Karpas-422 (cell line): ENCODE data around the gene TMPRSS2. TPM values are rescaled to one million over a fixed set of nuclear protein-coding genes. Genes with fewer than 3 reads are reported as not detected.

Experiments
- DNase-seq: peaks from one replicate; pipeline ENCODE4 v3.0.0-alpha.2; 2015
- H2AFZ ChIP-seq: fragments of 200-600 bp; sonication (generic); 2 replicates; pipeline ENCODE4 v1.6.1; 2014; ENCODE audit warnings: antibody characterized with exemption, low read length, mixed read lengths
- H3K27ac ChIP-seq: fragments of 200-600 bp; sonication (generic); 2 replicates; pipeline ENCODE4 v1.5.1; 2014; ENCODE audit warnings: mild to moderate bottlenecking, low read length, moderate library complexity
- H3K27me3 ChIP-seq: fragments of 200-600 bp; sonication (generic); 2 replicates; pipeline ENCODE4 v1.6.1; 2014; ENCODE audit warnings: low read length, mixed read lengths
- H3K36me3 ChIP-seq: fragments of 200-600 bp; sonication (generic); 2 replicates; pipeline ENCODE4 v1.6.1; 2014; ENCODE audit warnings: low read length, mixed read lengths; ENCODE audit not compliant: insufficient read depth
- H3K4me1 ChIP-seq: fragments of 200-600 bp; sonication (generic); 2 replicates; pipeline ENCODE4 v1.6.1; 2014; ENCODE audit warnings: mild to moderate bottlenecking, low read length, mixed read lengths
- H3K4me2 ChIP-seq: fragments of 200-600 bp; sonication (generic); 2 replicates; pipeline ENCODE4 v1.6.1; 2014; ENCODE audit warnings: low read length, low read depth, mild to moderate bottlenecking; ENCODE audit not compliant: poor library complexity, severe bottlenecking
- H3K4me3 ChIP-seq: fragments of 200-600 bp; sonication (generic); 2 replicates; pipeline ENCODE4 v1.5.1; 2014; ENCODE audit warnings: mild to moderate bottlenecking, antibody characterized with exemption, low read length, mixed read lengths
- H3K79me2 ChIP-seq: fragments of 200-600 bp; sonication (generic); 2 replicates; pipeline ENCODE4 v1.6.1; 2014; ENCODE audit warnings: mild to moderate bottlenecking, low read length, mixed read lengths
- H3K9ac ChIP-seq: fragments of 200-600 bp; sonication (generic); 2 replicates; pipeline ENCODE4 v1.6.0; 2014; ENCODE audit warnings: low read length
- H3K9me2 ChIP-seq: fragments of 200-600 bp; sonication (generic), shearing (Covaris generic); replicated peaks from 2 replicates; pipeline ENCODE4 v1.6.0; 2014; ENCODE audit warnings: mild to moderate bottlenecking, low read length, moderate library complexity; ENCODE audit not compliant: insufficient read depth
- H3K9me3 ChIP-seq: fragments of 300-700, 200-600 bp; sonication (generic); 2 replicates; pipeline ENCODE4 v1.6.1; 2014; ENCODE audit warnings: low read length, mixed read lengths
- H4K20me1 ChIP-seq: fragments of 200-600 bp; sonication (generic); 2 replicates; pipeline ENCODE4 v1.6.1; 2014; ENCODE audit warnings: mild to moderate bottlenecking, antibody characterized with exemption, low read length, low read depth; ENCODE audit not compliant: insufficient read depth
- total RNA-seq: library from RNA; depleted of rRNA; stranded (reverse); fragments of >200 nt; shearing (Covaris generic); gene quantifications from 2 replicates; pipeline ENCODE4 v1.2.3, GENCODE V29; 2014; ENCODE audit warnings: low replicate concordance

Gene TMPRSS2
- total RNA-seq, 1 experiment from 2014 or later: not detected

- Histone ChIP-seq H3K4me1 (no peaks in the 10 kb centered on the region), H3K79me2 (no peaks in the 10 kb centered on the region), H3K4me2 (no peak overlapping the region), H4K20me1 (no peaks in the 10 kb centered on the region), H3K27ac (no peak overlapping the region), H3K4me3 (no peak overlapping the region), H3K9ac (no peak overlapping the region), H3K36me3 (no peaks in the 10 kb centered on the region), H3K27me3 (no peaks in the 10 kb centered on the region), H3K9me2 (no peaks in the 10 kb centered on the region), H3K9me3 (no peaks in the 10 kb centered on the region), H2AFZ (no peak overlapping the region)
- DNase-seq: no peak
Measured at GRCh38 chr21:41458121-41458520, 49.8 kb downstream of the TMPRSS2 start.

- no peaks in the 10 kb centered on the region for H3K4me1 ChIP-seq
- H3K9ac ChIP-seq: no peak overlapping the region
- H2AFZ ChIP-seq: no peak overlapping the region
- peaks cover 3% of the 10 kb centered on the region; the same call in 1 of the 2 replicates for H3K36me3 ChIP-seq
- H3K27ac ChIP-seq: no peak overlapping the region
- no peak for DNase-seq
- H3K4me2 ChIP-seq: no peak overlapping the region
- H3K27me3 ChIP-seq: no peaks in the 10 kb centered on the region
- H3K9me3 ChIP-seq: no peaks in the 10 kb centered on the region
- H3K79me2 ChIP-seq: no peaks in the 10 kb centered on the region
- H3K9me2 ChIP-seq: no peaks in the 10 kb centered on the region
- H4K20me1 ChIP-seq: no peaks in the 10 kb centered on the region
- no peak overlapping the region for H3K4me3 ChIP-seq
Measured at GRCh38 chr21:41453761-41454160, 54.2 kb downstream of the TMPRSS2 start.

- no peak overlapping the region for H3K4me3 ChIP-seq
- no peaks in the 10 kb centered on the region for H3K9me3 ChIP-seq
- no peak overlapping the region for H3K27ac ChIP-seq
- H3K4me2 ChIP-seq: no peak overlapping the region
- H3K27me3 ChIP-seq: no peaks in the 10 kb centered on the region
- H3K79me2 ChIP-seq: no peaks in the 10 kb centered on the region
- no peaks in the 10 kb centered on the region for H3K9me2 ChIP-seq
- no peaks in the 10 kb centered on the region for H4K20me1 ChIP-seq
- peaks cover 3% of the 10 kb centered on the region; the same call in 1 of the 2 replicates for H3K36me3 ChIP-seq
- H3K9ac ChIP-seq: no peak overlapping the region
- no peaks in the 10 kb centered on the region for H3K4me1 ChIP-seq
- no peak overlapping the region for H2AFZ ChIP-seq
- no peak for DNase-seq
Measured at GRCh38 chr21:41453198-41453597, 54.8 kb downstream of the TMPRSS2 start.

GRCh38 chr21:41451753-41452676, 55.9 kb downstream of the TMPRSS2 start:
- H3K9me3 ChIP-seq: no peaks in the 10 kb centered on the region
- no peaks in the 10 kb centered on the region for H3K27me3 ChIP-seq
- no peak overlapping the region for H3K27ac ChIP-seq
- no peaks in the 10 kb centered on the region for H4K20me1 ChIP-seq
- peaks cover 3% of the 10 kb centered on the region; the same call in 1 of the 2 replicates for H3K36me3 ChIP-seq
- H3K4me1 ChIP-seq: no peaks in the 10 kb centered on the region
- no peak overlapping the region for H3K4me3 ChIP-seq
- H3K9ac ChIP-seq: no peak overlapping the region
- H3K4me2 ChIP-seq: no peak overlapping the region
- no peak overlapping the region for H2AFZ ChIP-seq
- no peaks in the 10 kb centered on the region for H3K79me2 ChIP-seq
- no peak for DNase-seq
- H3K9me2 ChIP-seq: no peaks in the 10 kb centered on the region

GRCh38 chr21:41449613-41450012, 58.3 kb downstream of the TMPRSS2 start:
- H3K4me1 ChIP-seq: no peaks in the 10 kb centered on the region
- H3K4me3 ChIP-seq: no peak overlapping the region
- no peak overlapping the region for H3K4me2 ChIP-seq
- no peaks in the 10 kb centered on the region for H3K27me3 ChIP-seq
- no peaks in the 10 kb centered on the region for H4K20me1 ChIP-seq
- peaks cover 3% of the 10 kb centered on the region; the same call in 1 of the 2 replicates for H3K36me3 ChIP-seq
- H3K9me2 ChIP-seq: no peaks in the 10 kb centered on the region
- no peak overlapping the region for H3K9ac ChIP-seq
- no peak overlapping the region for H3K27ac ChIP-seq
- H2AFZ ChIP-seq: no peak overlapping the region
- no peaks in the 10 kb centered on the region for H3K9me3 ChIP-seq
- no peaks in the 10 kb centered on the region for H3K79me2 ChIP-seq
- DNase-seq: no peak

- peaks cover 6% of the 10 kb centered on the region; the same call in 1 of the 2 replicates for H3K36me3 ChIP-seq
- H3K27ac ChIP-seq: no peak overlapping the region
- no peak overlapping the region for H2AFZ ChIP-seq
- no peak for DNase-seq
- H3K4me1 ChIP-seq: no peaks in the 10 kb centered on the region
- no peaks in the 10 kb centered on the region for H4K20me1 ChIP-seq
- no peaks in the 10 kb centered on the region for H3K9me2 ChIP-seq
- no peak overlapping the region for H3K9ac ChIP-seq
- H3K79me2 ChIP-seq: no peaks in the 10 kb centered on the region
- no peak overlapping the region for H3K4me3 ChIP-seq
- H3K27me3 ChIP-seq: no peaks in the 10 kb centered on the region
- H3K9me3 ChIP-seq: no peaks in the 10 kb centered on the region
- no peak overlapping the region for H3K4me2 ChIP-seq
Measured at GRCh38 chr21:41447356-41447755, 60.6 kb downstream of the TMPRSS2 start.

- Histone ChIP-seq H3K9me3 (no peaks in the 10 kb centered on the region), H3K36me3 (peaks cover 10% of the 10 kb centered on the region; the same call in 1 of the 2 replicates), H3K4me1 (no peaks in the 10 kb centered on the region), H3K4me3 (no peak overlapping the region), H3K27ac (no peak overlapping the region), H3K4me2 (no peak overlapping the region), H3K9ac (no peak overlapping the region), H3K27me3 (no peaks in the 10 kb centered on the region), H4K20me1 (no peaks in the 10 kb centered on the region), H3K79me2 (no peaks in the 10 kb centered on the region), H2AFZ (no peak overlapping the region), H3K9me2 (no peaks in the 10 kb centered on the region)
- DNase-seq: no peak
Measured at GRCh38 chr21:41446586-41446985, 61.4 kb downstream of the TMPRSS2 start.

GRCh38 chr21:41445465-41445862, 62.5 kb downstream of the TMPRSS2 start:
- Histone ChIP-seq H3K9me2 (no peaks in the 10 kb centered on the region), H4K20me1 (no peaks in the 10 kb centered on the region), H3K4me1 (no peaks in the 10 kb centered on the region), H3K79me2 (no peaks in the 10 kb centered on the region), H3K4me2 (no peak overlapping the region), H3K9ac (no peak overlapping the region), H2AFZ (no peak overlapping the region), H3K36me3 (peaks cover 10% of the 10 kb centered on the region; the same call in 1 of the 2 replicates), H3K27me3 (no peaks in the 10 kb centered on the region), H3K27ac (no peak overlapping the region), H3K9me3 (no peaks in the 10 kb centered on the region), H3K4me3 (no peak overlapping the region)
- DNase-seq: no peak
